Medulla oblongata (tissue), 1 donor: ENCODE results near the gene MYO10.
"Not testable (repeated sequence)": the region's sequence is repeated elsewhere in the genome, so short reads cannot be mapped to it uniquely, and the experiment has no call there.

ENCODE experiments used
- DNase-seq: peaks from one replicate; pipeline ENCODE4 v3.0.0-alpha.2; 2015; ENCODE audit errors: extremely low spot score

MYO10 gene

DNA sequence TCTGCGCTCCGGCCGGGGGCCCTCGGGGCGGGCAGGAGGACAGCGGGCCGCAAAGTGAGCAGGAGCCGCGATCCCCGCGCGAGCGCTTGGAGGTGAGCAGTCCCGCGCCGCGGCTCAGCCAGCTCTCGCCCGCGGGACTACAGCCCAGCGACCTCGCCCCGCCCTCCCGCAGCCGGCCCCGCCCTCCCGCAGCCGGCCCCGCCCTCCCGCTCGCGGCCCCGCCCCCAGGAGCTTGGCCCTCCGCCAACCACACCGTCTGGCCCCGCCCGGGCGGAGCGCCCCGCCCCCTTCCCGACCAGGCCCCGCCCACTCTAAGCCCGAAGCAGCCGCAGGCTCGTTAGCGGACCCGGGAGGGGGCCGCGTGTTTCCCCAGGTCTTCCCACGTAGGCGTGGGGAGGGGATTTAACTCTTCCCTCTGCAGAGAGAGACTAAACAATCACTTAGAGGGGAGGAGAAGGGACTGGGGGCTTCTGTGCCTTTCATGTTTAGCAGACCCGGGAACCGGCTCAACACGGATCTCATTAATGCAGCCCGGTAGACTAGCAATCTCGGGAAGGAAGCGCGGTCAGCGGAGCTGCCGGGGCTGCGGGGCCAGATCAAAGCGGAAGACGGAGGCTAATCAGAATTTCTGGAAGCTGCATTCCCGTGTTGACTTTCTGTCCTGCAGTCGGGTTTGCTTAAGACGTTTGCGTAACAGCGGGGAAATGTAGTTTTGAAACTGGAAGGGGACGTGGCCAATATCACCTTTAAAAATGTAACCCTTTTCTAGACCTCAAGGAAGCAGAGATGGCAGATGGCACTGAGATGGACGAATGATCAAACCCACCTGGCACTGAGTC lies at the start of gene MYO10:
MYO10 (minus strand) TSS at position 139 of the 839 bp plus-strand sequence. CDS start 480 bp downstream, outside the sequence.
- DNase-seq: peak; percentile 50

DNA sequence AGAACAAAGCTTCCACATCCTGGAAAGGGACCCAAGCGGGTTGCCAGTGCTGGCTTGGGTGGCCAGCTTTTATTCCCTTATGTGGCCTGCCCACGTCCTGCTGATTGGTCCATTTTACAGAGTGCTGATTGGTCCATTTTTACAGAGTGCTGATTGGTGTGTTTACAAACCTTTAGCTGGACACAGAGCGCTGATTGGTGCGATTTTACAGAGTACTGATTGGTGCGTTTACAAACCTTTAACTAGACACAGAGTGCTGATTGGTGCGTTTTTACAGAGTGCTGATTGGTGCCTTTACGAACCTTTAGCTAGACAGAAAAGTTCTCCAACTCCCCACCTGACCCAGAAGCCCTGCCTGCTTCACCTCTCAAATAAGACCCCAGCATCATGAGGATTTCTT lies 49.2 kb upstream of the MYO10 start:
- DNase-seq: not testable (repeated sequence)

DNA sequence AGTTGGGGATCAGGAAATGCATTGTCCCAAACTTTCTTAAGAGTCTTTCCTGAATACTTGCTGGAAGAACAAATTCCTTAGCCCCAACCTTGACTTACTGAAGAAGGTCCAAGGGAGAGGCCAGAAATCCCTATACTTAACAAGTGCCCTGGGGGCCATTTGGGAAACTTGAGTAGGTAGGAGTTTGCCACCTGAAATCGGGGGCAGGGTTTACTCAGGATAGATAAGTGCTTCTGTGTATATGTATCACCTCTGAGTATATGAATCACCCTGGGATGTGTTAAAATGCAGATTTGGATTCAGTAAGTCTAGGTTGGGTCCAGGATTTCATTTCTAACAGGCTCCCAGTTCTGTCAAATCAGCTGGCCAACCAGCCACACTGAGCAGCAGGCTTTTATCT lies 47.9 kb upstream of the MYO10 start:
- no peak for DNase-seq

DNA sequence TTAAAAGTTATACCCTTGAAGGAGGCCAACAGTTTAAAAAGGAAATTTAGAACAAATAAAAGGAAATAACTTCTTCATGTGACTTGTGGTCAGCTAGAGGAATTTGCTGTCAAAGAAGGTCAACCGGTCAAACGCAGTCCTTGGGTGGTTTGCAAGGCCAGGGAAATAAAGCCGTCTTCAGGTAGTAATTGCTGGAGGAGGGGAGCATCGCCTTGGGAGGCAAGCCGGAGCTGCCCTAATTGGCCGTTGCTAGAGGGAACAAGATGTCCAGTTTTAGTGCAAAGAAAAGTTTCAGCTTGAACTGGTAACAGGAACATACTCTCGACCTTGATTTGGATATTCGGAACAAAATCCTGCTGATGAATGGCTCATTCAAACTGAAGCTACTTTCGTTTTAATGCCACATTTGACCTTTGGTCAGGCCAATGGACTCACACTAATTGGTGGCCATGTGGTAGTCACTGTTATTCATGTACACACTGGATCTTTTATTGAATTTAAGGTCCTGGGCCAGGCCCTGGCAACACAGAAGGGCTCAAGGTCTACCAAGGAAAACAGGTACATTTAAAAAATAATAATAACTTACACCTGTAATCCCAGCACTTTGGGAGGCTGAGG lies 47.0 kb upstream of the MYO10 start:
- no peak for DNase-seq

DNA sequence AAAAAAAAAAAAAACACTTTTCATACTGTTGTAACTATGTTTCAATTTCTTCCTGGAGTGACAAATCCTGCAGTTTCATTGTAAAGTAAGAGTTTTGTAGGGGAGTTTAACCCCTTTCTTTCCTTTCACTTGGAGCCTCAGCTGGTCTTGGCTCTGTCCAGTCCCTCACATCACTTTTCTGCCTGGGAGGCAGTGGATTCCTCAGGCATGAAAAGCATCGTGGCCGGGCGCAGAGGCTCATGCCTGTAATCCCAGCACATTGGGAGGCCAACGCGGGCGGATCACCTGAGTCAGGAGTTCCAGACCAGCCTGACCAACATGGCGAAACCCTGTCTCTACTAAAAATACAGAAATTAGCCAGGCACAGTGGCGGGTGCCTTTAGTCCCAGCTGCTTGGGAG lies 45.6 kb upstream of the MYO10 start:
- no peak for DNase-seq

DNA sequence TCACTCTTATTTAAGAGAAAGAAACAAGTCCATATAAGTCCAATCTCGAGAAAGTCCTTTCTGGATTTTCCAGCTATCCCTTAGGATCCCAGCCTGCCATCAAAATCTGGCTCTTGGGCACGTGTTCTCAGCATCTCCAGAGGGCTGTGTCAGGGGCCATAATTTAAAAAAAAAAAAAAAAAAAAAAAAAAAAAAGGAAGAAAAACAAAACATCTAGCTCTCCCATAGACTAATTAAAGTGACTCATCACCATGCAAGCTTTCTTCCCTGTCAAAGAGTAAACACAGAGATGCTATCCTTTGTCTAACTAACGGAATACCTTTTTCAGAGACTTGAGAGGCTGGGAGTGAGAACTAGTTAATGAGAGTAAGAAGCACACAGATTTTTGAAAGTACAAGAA lies 44.9 kb upstream of the MYO10 start:
- no peak for DNase-seq

DNA sequence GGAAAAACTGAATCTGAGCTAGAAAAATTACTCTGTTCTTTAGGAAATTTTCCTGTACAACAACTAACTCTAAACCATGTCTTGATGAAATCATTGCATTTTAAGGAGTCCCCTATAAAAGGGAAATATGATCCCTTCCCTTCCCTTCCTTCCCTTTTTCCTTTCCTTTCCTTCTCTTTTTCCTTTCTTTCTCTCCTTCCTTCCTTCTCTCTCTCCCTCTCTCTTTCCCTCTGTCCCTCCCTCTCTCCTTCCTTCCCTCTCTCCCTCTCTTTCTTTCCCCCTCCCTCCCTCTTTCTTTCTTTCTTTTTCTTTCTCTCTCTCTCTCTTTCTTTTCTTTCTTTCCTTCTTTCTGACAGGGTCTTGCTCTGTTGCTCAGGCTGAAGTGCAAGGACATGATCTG lies 42.2 kb upstream of the MYO10 start:
- no peak for DNase-seq

DNA sequence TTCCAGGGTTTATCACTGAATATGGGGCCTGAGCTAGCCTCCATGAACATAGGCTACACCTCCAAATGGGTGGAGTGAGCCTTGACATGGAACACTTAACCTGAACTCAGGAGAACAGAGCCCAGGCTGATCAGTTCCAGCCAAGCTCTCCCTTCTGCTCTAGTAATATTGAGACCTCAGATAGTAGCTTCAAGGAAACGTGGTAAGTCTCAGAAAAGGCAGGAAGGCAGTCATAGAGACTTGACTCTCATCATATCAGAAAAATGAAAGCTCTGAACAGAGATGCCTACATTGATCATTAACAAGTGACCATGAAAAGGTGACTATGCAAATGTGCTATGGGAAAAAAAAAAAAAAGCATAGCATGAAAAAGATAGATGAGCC lies 40.5 kb upstream of the MYO10 start:
- no peak for DNase-seq

DNA sequence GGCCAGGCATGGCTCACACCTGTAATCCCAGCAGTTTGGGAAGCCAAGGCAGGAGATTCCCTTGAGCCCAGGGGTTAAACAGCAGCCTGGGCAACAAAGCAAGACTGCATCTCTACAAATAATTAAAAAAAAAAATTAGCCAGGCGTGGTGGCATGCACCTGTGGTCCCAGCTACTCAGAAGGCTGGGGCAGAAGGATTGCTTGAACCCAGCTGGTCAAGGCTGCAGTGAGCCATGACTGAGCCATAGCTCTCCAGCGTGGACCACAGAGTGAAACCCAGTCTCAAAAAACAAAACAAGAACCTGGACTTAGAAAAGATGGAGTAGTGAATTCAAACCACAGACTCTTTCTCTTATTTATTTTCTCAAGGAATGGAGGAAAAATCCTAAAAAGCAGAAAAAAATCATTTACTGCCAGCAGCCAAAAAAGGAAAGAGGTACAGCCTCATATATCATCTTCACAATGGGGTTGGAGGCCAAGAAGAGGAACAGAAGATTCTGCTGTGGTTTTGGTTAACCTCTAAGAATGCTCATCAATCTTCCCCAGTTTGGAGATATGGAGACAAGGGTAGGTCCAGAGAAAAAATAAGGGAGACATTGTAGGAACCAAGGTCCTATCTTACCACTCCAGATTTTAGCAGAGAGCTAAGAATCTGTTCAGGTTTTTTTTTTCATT lies 40.0 kb upstream of the MYO10 start:
- no peak for DNase-seq

DNA sequence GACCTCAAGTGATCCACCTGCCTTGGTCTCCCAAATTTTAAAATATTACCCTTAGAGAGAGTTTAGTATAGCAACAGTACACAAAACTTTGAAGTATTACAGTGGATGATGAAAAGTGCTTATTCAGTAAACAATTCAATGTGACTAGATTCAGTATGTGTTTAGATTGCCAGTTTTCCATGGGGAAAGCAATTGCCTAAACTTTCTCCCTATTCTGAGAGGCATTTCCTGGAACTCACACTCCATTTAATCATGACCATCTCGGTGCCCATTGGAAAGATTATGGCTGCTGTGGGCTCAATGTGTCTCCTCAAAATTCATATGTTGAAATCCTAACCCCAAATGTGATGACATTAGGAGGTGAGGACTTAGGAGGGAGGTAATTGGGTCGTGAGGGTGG lies 38.9 kb upstream of the MYO10 start:
- DNase-seq: no peak

DNA sequence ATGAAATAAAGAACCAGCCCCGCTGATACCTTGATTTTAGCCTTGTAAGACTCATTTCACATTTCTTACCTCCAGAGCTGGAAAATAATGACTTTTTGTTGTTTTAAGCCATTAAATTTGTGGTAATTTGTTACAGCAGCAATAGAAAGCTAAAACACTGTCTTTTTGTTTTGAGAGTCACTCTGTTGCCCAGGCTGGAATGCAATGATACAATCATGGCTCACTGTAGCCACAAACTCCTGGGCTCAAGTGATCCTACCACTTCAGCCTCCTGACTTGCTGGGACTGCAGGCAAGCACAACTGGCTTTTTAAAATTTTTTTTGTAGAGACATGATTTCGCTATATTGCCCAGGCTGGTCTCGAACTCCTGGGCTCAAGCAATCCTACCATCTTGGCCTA lies 34.7 kb upstream of the MYO10 start:
- no peak for DNase-seq

DNA sequence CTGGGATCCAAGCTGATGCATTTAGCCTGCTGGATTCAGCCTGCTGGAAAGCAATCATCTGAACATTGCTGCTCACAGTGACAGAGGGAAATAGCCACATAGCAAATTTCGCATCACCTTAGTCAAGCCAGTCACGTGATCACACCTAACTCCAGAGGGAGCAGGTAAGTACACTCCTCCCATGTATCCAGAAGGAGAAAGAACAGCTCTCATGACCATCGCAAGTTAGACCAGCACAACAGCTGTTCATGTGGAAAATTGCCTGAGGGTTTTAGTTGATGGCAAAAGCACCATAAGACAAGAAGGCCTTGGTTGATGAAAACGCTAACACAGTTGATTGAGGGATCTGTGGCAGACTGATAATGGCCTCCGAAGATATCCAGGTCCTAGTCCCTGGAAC lies 34.2 kb upstream of the MYO10 start:
- DNase-seq: no peak

DNA sequence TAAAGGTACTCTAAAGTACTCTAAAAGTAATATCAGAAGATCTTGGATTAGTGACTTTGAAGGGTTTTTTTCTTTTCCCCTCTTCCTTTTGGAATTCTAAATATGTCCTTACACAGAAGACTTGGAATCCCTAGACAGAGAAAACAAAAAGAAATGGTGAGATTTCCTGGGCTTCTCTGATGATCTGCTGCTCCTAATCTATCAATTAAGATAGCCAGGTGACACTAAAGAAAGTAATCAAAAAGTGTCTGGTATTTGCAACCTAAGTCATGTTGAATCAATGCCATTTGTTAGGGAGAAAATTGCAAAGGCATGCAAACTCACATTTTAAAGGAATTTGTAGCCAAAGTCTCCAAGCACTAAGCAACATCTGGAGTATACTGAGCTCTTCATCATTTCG lies 29.5 kb upstream of the MYO10 start:
- no peak for DNase-seq

DNA sequence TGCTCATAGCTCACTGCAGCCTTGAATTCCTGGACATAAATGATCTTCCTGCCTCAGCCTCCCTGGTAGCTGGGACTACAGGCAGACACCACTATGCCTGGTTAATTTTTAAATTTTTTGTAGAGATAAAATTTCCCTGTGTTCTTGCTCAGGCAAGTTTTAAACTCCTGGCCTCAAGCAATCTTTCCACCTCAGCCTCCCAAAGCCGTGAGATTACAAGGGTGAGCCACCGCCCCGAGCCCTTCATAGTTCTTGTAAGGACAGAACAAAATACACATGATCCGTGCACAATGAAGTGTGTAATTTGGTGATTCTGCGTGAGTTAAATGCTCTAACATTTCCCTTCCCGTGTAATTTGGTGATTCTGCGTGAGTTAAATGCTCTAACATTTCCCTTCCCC lies 27.7 kb upstream of the MYO10 start:
- no peak for DNase-seq

DNA sequence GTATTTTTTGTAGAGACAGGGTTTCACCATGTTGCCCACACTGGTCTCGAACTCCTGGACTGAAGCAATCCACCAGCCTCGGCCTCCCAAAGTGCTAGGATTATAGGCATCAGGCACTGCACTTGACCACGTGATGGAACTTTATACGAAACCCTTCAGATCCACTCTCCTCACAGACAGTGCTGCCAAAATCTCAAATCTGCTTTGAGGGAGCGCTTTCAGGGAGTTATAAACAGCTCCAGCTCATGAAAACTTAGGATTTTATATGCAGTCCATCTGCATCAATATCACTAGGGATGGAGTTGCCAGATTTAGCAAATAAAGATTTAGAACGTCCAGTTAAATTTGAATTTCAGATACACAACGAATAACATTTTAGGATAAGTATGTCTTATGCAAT lies 25.0 kb upstream of the MYO10 start:
- no peak for DNase-seq

DNA sequence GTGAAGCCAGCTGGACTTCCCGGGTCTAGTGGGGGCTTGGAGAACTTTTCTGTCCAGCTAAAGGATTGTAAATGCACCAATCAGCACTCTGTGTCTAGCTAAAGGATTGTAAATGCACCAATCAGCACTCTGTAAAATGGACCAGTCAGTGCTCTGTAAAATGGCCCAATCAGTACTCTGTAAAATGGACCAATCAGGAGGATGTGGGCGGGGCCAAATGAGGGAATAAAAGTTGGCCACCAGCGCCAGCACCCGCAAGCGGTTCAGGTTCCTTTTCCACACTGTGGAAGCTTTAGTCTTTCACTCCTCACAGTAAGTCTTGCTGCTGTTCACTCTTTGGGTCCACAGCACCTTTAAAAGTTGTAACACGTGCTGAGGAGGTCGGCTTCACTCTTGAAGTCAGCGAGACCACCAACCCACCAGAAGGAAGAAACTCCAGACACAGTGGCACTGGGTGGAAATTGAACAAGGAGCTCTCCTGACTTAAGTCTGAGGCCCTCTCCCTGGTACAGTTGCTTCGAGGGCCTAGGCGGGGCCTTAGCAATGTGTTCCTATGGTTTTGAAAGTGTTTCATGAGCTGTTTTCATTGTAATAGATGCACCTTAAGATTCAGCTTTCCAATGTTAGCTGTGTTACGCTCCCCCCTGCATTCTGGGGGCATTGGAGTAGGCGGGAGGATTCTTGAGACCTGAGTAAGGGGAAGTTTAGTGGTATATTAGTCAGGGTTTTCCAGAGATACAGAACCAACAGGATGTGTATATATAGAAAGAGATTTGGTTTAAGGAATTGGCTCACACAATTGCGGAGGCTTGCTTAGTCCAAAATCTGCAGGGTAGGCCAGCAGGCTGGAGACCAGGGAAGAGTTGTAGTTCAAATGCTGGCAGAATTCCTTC lies 21.5 kb upstream of the MYO10 start:
- DNase-seq: no peak

DNA sequence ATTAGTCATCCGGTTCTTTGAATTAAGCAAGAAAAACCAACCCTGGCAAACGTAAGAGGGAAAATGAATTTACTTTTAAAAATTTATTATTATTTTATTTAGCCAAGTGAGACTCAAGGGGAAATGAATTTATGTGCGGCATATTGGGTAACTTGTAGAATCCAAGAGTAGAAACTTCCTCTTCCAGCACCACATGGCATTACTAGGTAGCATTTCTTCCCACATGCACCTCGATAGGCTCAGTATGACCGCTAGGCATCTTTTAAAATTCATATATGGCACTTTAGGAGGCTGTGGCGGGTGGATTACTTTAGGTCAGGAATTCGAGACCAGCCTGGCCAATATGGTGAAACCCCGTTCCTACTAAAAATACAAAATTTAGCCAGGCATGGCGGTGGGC lies 17.6 kb upstream of the MYO10 start:
- DNase-seq: no peak

DNA sequence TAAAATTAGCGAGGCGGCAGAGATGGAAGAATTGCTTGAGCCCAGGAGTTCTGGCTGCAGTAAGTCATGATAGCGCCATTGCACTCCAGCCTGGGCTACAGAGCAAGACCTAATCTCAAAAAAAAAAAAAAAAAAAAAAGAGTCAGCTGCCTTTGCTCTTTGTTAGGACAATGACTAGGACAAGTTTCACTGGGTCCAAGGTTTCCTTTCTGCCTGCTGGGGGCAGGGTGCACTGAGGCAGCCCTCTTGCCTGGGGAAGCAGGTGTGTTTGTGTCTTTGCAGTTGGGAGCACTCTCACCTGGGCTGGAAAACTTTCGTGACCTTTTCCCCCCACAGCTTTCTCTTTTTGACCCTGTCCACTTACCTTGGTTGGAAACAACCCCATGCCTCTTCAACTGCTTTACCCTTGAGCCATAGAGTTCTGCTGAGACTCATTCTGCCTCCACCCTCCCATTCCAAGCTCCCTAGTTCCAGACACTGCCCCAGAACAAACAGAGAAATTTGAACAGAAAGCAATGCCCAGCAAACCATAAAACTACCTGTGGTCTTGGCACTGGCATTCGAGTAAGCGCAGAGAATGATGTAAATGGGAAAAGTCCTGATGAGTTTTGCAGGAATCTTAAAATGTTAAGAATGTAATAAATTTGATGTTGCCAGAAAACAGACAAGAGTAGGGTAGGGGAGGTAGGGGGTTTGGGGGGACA lies 17.0 kb upstream of the MYO10 start:
- DNase-seq: no peak

DNA sequence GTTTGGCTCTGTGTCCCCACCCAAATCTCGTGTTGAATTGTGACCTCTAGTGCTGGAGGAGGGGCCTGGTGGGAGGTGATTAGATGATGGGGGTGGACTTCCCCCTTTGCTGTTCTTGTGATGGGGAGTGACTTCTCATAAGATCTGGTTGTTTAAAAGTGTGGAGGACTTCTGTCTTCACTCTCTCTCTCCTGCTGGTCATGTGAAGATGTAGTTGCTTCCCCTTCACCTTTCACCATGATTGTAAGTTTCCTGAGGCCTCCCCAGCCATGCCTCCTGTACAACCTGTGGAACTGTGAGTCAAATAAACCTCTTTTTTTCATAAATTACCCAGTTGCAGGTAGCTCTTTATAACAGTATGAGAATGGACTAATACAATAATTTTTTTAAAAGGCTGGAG lies 10.6 kb upstream of the MYO10 start:
- DNase-seq: no peak

DNA sequence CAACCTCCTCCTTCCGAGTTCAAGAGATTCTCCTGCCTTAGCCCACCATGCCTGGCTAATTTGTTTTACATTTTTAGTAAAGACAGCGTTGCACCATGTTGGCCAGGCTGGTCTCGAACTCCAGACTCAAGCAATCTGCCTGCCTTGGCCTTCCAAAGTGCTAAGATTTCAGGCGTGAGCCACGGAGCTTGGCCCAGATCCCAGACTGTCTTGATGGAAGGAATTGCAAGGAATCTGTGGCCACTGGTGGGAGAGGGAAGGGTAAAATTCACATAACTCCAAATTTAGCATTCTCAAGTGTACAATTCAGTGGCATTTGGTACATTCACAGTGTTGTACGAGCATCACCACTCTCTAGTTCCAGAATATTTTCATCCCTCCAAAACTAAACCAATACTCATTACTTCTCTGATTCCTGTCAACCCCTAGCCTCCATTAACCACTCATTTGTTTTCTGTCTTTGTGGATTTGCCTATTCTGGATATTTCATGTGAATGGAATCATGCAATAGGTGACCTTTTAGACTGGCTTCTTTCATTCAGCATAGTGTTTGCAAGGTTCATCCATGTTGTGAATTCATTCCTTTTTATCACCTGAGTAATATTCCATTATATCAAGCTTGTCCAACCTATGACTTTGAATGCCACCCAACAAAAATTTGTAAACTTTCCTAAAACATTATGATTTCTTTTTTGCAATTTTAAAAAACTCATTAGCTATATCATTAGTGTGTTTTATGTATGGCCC lies 8.9 kb upstream of the MYO10 start:
- no peak for DNase-seq
